ENCODE measurements around the gene AFF3. TPM values are rescaled to one million over a fixed set of nuclear protein-coding genes. Genes with fewer than 3 reads are reported as not detected.

The AFF3 gene
- total RNA-seq, 1 experiment from 2014 or later = 0.61 TPM

- H3K27me3 ChIP-seq (ENCODE audit: insufficient read depth, low read length) = peaks cover 20% of the 10 kb centered on the region
- CTCF ChIA-PET = no interaction called here
- H3K79me2 ChIP-seq (ENCODE audit: insufficient read depth, low read length) = no peaks in the 10 kb centered on the region
- no peaks in the 10 kb centered on the region for H3K9me2 ChIP-seq (ENCODE audit: insufficient read depth)
- no peak overlapping the region for H2AFZ ChIP-seq (ENCODE audit: low read depth, low read length, poor library complexity, severe bottlenecking)
- no peaks in the 10 kb centered on the region for H3K36me3 ChIP-seq (ENCODE audit: control insufficient read depth in 1 of 2, insufficient read depth in 2 of 2, low read length in 2 of 2)
- POLR2A ChIA-PET = no interaction called here
- intact Hi-C loops (cut with micrococcal nuclease) = no loop called here
- no TSS peak for BruUV-seq (replicated peaks)
- no peak overlapping the region for H3K4me3 ChIP-seq (replicated peaks in 1 of 2; ENCODE audit: low read depth in 1 of 2, low read length in 2 of 2)
- TF ChIP-seq SP1 (IDR thresholded peaks at IDR 0.05; ENCODE audit: low read depth) (no peak), ZFX (IDR thresholded peaks at IDR 0.05) (no peak), FOSL1 (IDR thresholded peaks at IDR 0.05; ENCODE audit: low read depth) (no peak), YY1 (IDR thresholded peaks at IDR 0.05; ENCODE audit: extremely low read depth, insufficient replicate concordance, low read depth, low read length) (no peak), SRF (IDR thresholded peaks at IDR 0.05; ENCODE audit: low read depth) (no peak), MAX (IDR thresholded peaks at IDR 0.05) (no peak), EZH2 (IDR thresholded peaks at IDR 0.05) (no peak), POLR2AphosphoS5 (IDR thresholded peaks at IDR 0.05; ENCODE audit: low read depth, low read length) (no peak), EZH2phosphoT487 (IDR thresholded peaks at IDR 0.05; ENCODE audit: borderline replicate concordance) (no peak), CTCF (IDR thresholded peaks at IDR 0.05 in 2 of 3, conservative IDR thresholded peaks at IDR 0.05 in 1 of 3; ENCODE audit: borderline replicate concordance in 1 of 3, insufficient read depth in 1 of 3, low read depth in 2 of 3, low read length in 2 of 3) (no peak), RAD21 (IDR thresholded peaks at IDR 0.05; ENCODE audit: low read depth) (no peak), ZNF274 (IDR thresholded peaks at IDR 0.05; ENCODE audit: low read depth, low read length) (no peak), REST (IDR thresholded peaks at IDR 0.05; ENCODE audit: low read depth) (no peak)
- H3K4me1 ChIP-seq (ENCODE audit: control insufficient read depth in 1 of 2, insufficient read depth in 2 of 2, low read length in 2 of 2) = no peaks in the 10 kb centered on the region
- no peaks in the 10 kb centered on the region for H3K9me3 ChIP-seq (ENCODE audit: control insufficient read depth in 1 of 2, insufficient read depth in 1 of 2, low read depth in 1 of 2, low read length in 2 of 2)
- RAD21 ChIA-PET (ENCODE audit: low non-redundant PET in 1 of 2, low total read pairs in 2 of 2, uncharacterized antibody in 2 of 2, unreplicated experiment in 2 of 2) = interaction anchor here in 1 of 2 experiments (0.6 kb wide), 1 partner anchor 448 kb away, joined by 5 read pairs; no protein-coding TSS in a partner anchor
- ATAC-seq = no peak
- H3K27ac ChIP-seq (ENCODE audit: low read depth, low read length) = no peak overlapping the region
- no peak overlapping the region for H3K9ac ChIP-seq (ENCODE audit: low read length)
- H4K20me1 ChIP-seq (ENCODE audit: insufficient read depth) = no peaks in the 10 kb centered on the region
- no peak overlapping the region for H3K4me2 ChIP-seq (ENCODE audit: low read length)
- no peak for DNase-seq (ENCODE audit: low read depth, low spot score)
Measured at GRCh38 chr2:99545604-99546003, 596.8 kb downstream of the AFF3 start.

Data from HCT116 (cell line).